Fibroblast of lung (primary cell): ENCODE results near the gene CMIP.

ENCODE experiments used
- EZH2 ChIP-seq: IDR thresholded peaks from 2 replicates; pipeline ENCODE4 v1.5.1; 2012; ENCODE audit warnings: low read length, control low read depth, mild to moderate bottlenecking; ENCODE audit errors: missing control alignments
- TF ChIP-seq, protein P1 (sequence below), 2 donors: IDR thresholded peaks in 1 of 2; conservative IDR thresholded peaks in 1 of 2; 1 replicate in 1 of 2; 2 replicates in 1 of 2; pipeline ENCODE4 v1.5.1; 2011 to 2012; ENCODE audit warnings: low read length in 2 of 2, control low read depth in 1 of 2, inconsistent platforms in 1 of 2, low read depth in 1 of 2, mild to moderate bottlenecking in 1 of 2

DNA sequence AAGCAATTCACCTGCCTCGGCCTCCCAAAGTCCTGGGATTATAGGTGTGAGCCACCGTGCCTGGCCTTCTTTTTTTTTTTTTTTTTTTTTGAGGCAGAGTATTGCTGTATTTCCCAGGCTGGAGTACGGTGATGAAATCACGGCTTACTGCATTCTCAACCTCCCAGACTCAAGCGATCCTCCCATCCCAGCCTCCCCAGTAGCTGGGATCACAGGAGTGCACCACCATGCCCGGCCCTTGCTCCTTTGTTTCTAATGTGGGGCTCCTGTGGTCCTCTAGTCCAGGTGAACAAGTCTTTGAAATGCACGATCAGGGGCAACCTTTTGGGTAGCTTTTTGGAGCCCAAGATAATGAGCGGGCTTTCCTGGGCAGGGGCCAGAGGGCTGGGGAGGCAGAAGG is 23.2 kb downstream of the CMIP start:
- TF ChIP-seq, protein P1, sequence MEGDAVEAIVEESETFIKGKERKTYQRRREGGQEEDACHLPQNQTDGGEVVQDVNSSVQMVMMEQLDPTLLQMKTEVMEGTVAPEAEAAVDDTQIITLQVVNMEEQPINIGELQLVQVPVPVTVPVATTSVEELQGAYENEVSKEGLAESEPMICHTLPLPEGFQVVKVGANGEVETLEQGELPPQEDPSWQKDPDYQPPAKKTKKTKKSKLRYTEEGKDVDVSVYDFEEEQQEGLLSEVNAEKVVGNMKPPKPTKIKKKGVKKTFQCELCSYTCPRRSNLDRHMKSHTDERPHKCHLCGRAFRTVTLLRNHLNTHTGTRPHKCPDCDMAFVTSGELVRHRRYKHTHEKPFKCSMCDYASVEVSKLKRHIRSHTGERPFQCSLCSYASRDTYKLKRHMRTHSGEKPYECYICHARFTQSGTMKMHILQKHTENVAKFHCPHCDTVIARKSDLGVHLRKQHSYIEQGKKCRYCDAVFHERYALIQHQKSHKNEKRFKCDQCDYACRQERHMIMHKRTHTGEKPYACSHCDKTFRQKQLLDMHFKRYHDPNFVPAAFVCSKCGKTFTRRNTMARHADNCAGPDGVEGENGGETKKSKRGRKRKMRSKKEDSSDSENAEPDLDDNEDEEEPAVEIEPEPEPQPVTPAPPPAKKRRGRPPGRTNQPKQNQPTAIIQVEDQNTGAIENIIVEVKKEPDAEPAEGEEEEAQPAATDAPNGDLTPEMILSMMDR (conservative IDR thresholded peaks at IDR 0.05 in 1 of 2, IDR thresholded peaks at IDR 0.05 in 1 of 2; ENCODE audit: low read depth in 1 of 2, low read length in 2 of 2) = no peak
- no peak for TF ChIP-seq EZH2
